OCI-LY3 (cell line): ENCODE measurements around the gene ARHGAP40.

Experiments used
- H2AFZ ChIP-seq: fragments of 200-600, 300-600 bp; shearing (Covaris generic); 2 replicates; pipeline ENCODE4 v1.6.0; 2014; ENCODE audit warnings: antibody characterized with exemption, low read depth, low read length
- H3K27ac ChIP-seq: fragments of 200-600, 300-600 bp; sonication (generic); 2 replicates; pipeline ENCODE4 v1.5.1; 2014; ENCODE audit warnings: mild to moderate bottlenecking, low read length, moderate library complexity, mixed read lengths
- H3K27me3 ChIP-seq: fragments of 200-600, 300-600 bp; sonication (generic); 2 replicates; pipeline ENCODE4 v1.6.1; 2014; ENCODE audit warnings: low read depth, low read length, mixed read lengths
- H3K36me3 ChIP-seq: fragments of 200-600, 300-600 bp; sonication (generic); replicated peaks from 2 replicates; pipeline ENCODE3; 2014; ENCODE audit warnings: low read depth, low read length, mixed read lengths
- H3K4me1 ChIP-seq: fragments of 300-600, 200-600 bp; sonication (generic); 2 replicates; pipeline ENCODE4 v1.6.1; 2014; ENCODE audit warnings: low read length, mixed read lengths
- H3K4me2 ChIP-seq: fragments of 200-600, 300-600 bp; sonication (generic); 2 replicates; pipeline ENCODE4 v1.6.1; 2014; ENCODE audit warnings: low read length, mixed read lengths
- H3K4me3 ChIP-seq: fragments of 300-600, 200-600 bp; sonication (generic); 2 replicates; pipeline ENCODE4 v1.5.1; 2014; ENCODE audit warnings: antibody characterized with exemption, mild to moderate bottlenecking, low read length, moderate library complexity
- H3K79me2 ChIP-seq: fragments of 300-600, 200-600 bp; shearing (Covaris generic); 2 replicates; pipeline ENCODE4 v1.6.1; 2014; ENCODE audit warnings: mild to moderate bottlenecking, low read length, mixed read lengths
- H3K9ac ChIP-seq: fragments of 300-600, 200-600 bp; shearing (Covaris generic); 2 replicates; pipeline ENCODE4 v1.6.0; 2014; ENCODE audit warnings: mild to moderate bottlenecking, low read length, moderate library complexity
- H3K9me3 ChIP-seq: fragments of 200-600, 300-600 bp; shearing (Covaris generic); 2 replicates; pipeline ENCODE4 v1.6.1; 2014; ENCODE audit warnings: low read length, mixed read lengths; ENCODE audit not compliant: insufficient read depth
- H4K20me1 ChIP-seq: fragments of 200-600, 300-600 bp; sonication (generic); 2 replicates; pipeline ENCODE4 v1.6.1; 2016; ENCODE audit warnings: low read length, mixed read lengths; ENCODE audit not compliant: insufficient read depth
- CTCF ChIP-seq: fragments of 200-600, 300-600 bp; sonication (generic); IDR thresholded peaks from 2 replicates; pipeline ENCODE4 v1.5.1; 2014; ENCODE audit warnings: antibody characterized with exemption, low read length, low read depth
- EZH2phosphoT487 ChIP-seq: fragments of 200-600 bp; shearing (Covaris generic); IDR thresholded peaks from 2 replicates; pipeline ENCODE4 v1.6.1; 2018; ENCODE audit warnings: antibody characterized with exemption, mixed run types, low read depth

ARHGAP40 gene

GRCh38 chr20:38658879-38659596 is 57.4 kb downstream of the ARHGAP40 start:
- Histone ChIP-seq H2AFZ (no peak overlapping the region), H3K4me1 (no peaks in the 10 kb centered on the region), H4K20me1 (no peaks in the 10 kb centered on the region), H3K27me3 (peaks cover 50% of the 10 kb centered on the region), H3K4me3 (no peak overlapping the region), H3K4me2 (no peak overlapping the region), H3K9me3 (no peaks in the 10 kb centered on the region), H3K36me3 (no peaks in the 10 kb centered on the region), H3K9ac (no peak overlapping the region), H3K27ac (no peak overlapping the region), H3K79me2 (no peaks in the 10 kb centered on the region)
- TF ChIP-seq EZH2phosphoT487 (no peak), CTCF (peak; percentile 74)

GRCh38 chr20:38659597-38659880 is 57.9 kb downstream of the ARHGAP40 start:
- Histone ChIP-seq H4K20me1 (no peaks in the 10 kb centered on the region), H3K27me3 (peaks cover 55% of the 10 kb centered on the region), H3K4me1 (no peaks in the 10 kb centered on the region)

GRCh38 chr20:38660429-38660828 is 58.8 kb downstream of the ARHGAP40 start:
- H3K9me3 ChIP-seq = no peaks in the 10 kb centered on the region; the same call in 1 of the 2 replicates
- no peak overlapping the region for H3K4me2 ChIP-seq
- TF ChIP-seq CTCF = no peak
- TF ChIP-seq EZH2phosphoT487 = no peak
- no peaks in the 10 kb centered on the region for H3K4me1 ChIP-seq
- no peaks in the 10 kb centered on the region for H3K79me2 ChIP-seq
- H3K4me3 ChIP-seq = no peak overlapping the region
- no peaks in the 10 kb centered on the region for H3K36me3 ChIP-seq
- H3K27ac ChIP-seq = no peak overlapping the region
- H3K9ac ChIP-seq = no peak overlapping the region
- no peaks in the 10 kb centered on the region for H4K20me1 ChIP-seq
- H2AFZ ChIP-seq = no peak overlapping the region
- peaks cover 59% of the 10 kb centered on the region for H3K27me3 ChIP-seq

More at GRCh38 chr20:38659597-38659880, 57.9 kb downstream of the ARHGAP40 start:
- Histone ChIP-seq H3K79me2 (no peaks in the 10 kb centered on the region), H2AFZ (no peak overlapping the region), H3K9ac (no peak overlapping the region), H3K4me2 (no peak overlapping the region), H3K27ac (no peak overlapping the region), H3K9me3 (no peaks in the 10 kb centered on the region; the same call in 1 of the 2 replicates), H3K4me3 (no peak overlapping the region), H3K36me3 (no peaks in the 10 kb centered on the region)
- no peak for TF ChIP-seq CTCF
- no peak for TF ChIP-seq EZH2phosphoT487

GRCh38 chr20:38663660-38664059 is 62.1 kb downstream of the ARHGAP40 start:
- H3K27me3 ChIP-seq = peaks cover 72% of the 10 kb centered on the region
- no peak overlapping the region for H3K4me2 ChIP-seq
- H2AFZ ChIP-seq = no peak overlapping the region
- no peak overlapping the region for H3K4me3 ChIP-seq
- no peaks in the 10 kb centered on the region; the same call in 1 of the 2 replicates for H3K9me3 ChIP-seq
- no peaks in the 10 kb centered on the region for H4K20me1 ChIP-seq
- no peaks in the 10 kb centered on the region for H3K79me2 ChIP-seq
- no peaks in the 10 kb centered on the region for H3K36me3 ChIP-seq
- no peak overlapping the region for H3K27ac ChIP-seq
- H3K9ac ChIP-seq = no peak overlapping the region
- H3K4me1 ChIP-seq = no peaks in the 10 kb centered on the region
- TF ChIP-seq EZH2phosphoT487 = no peak
- no peak for TF ChIP-seq CTCF
